Gastrocnemius medialis (tissue), 4 donors: ENCODE measurements around the gene CLEC5A. TPM values are rescaled to one million over a fixed set of nuclear protein-coding genes. Genes with fewer than 3 reads are reported as not detected.

ENCODE experiments used
- total RNA-seq, 4 donors: library from RNA; depleted of rRNA; stranded (reverse); fragments of >200 nt; gene quantifications; one replicate each; pipeline versions ENCODE4 v1.1.0 to v1.2.3, GENCODE V29; 2016

The CLEC5A gene
- total RNA-seq, 4 donors from 2014 or later = not detected

Other genes with a start within 250 kb of the CLEC5A start
- gene DENND11, start 244.8 kb downstream of the CLEC5A start, total RNA-seq = 1 to 10 TPM; 4.9 to 8.2 (median 6.7) TPM
- gene WEE2, start 238.6 kb downstream of the CLEC5A start, total RNA-seq = not detected
- gene SSBP1, start 208.6 kb downstream of the CLEC5A start, total RNA-seq = 100 to 1,000 TPM; 127 to 147 (median 138) TPM
- under 1 TPM in 2 of 4 donors, not detected in 2; 0.75 to 0.92 TPM for gene TAS2R3, start 182.9 kb downstream of the CLEC5A start, total RNA-seq
- gene TAS2R4, start 170.3 kb downstream of the CLEC5A start, total RNA-seq = 1 to 10 TPM in 1 of 4 donors, under 1 TPM in 1, not detected in 2; 0.09 to 1.4 TPM
- gene TAS2R5, start 156.8 kb downstream of the CLEC5A start, total RNA-seq = 1 to 10 TPM in 1 of 4 donors, under 1 TPM in 2, not detected in 1; 0.47 to 3.4 (median 0.98) TPM
- gene PRSS37, start 105.5 kb downstream of the CLEC5A start, total RNA-seq = not detected
- not detected for gene OR9A4, start 30.6 kb downstream of the CLEC5A start, total RNA-seq
- gene TAS2R38, start 26.8 kb upstream of the CLEC5A start, total RNA-seq = not detected
- gene MGAM, start 48.9 kb upstream of the CLEC5A start, total RNA-seq = under 1 TPM in 3 of 4 donors, not detected in 1; 0.07 to 0.25 (median 0.13) TPM
- gene MGAM2, start 164.7 kb upstream of the CLEC5A start, total RNA-seq = under 1 TPM in 2 of 4 donors, not detected in 2; 0.13 to 0.27 TPM